Panc1 (cell line): ENCODE results near the gene MIX23. TPM values are rescaled to one million over a fixed set of nuclear protein-coding genes. Genes with fewer than 3 reads are reported as not detected.

Experiments used
- ATAC-seq: fragments of 200-7000 bp; cut with Tn5 transposase; 2 replicates; pipeline ENCODE4 v1.9.1; 2020; ENCODE audit warnings: mild to moderate bottlenecking, moderate library complexity
- BruUV-seq: library from RNA; stranded (reverse); fragments of 400-500 nt; replicated peaks from 2 replicates; lab custom pipeline; 2021; lab: Mats Ljungman, UMichigan
- CTCF ChIA-PET: fragments of 300-600 bp; sonication (Branson Sonifier 250); formaldehyde crosslinking; loops from one replicate; lab custom pipeline; 2022; ENCODE audit warnings: antibody characterized with exemption; lab: Charles Lee
- POLR2A ChIA-PET: fragments of 300-600 bp; sonication (Branson Sonifier 250); formaldehyde crosslinking; loops from one replicate; lab custom pipeline; 2022; ENCODE audit warnings: antibody characterized with exemption; lab: Charles Lee
- DNase-seq: peaks from one replicate; pipeline ENCODE4 v3.0.0-alpha.2; 2010; ENCODE audit warnings: low read depth, low spot score
- H3K27ac ChIP-seq: 2 replicates; pipeline ENCODE4 v1.5.1; 2011; ENCODE audit warnings: mild to moderate bottlenecking, low read length, inconsistent platforms
- H3K27me3 ChIP-seq: fragments of 200-500 bp; sonication (Bioruptor generic); 2 replicates; pipeline ENCODE4 v1.6.0; 2014; ENCODE audit warnings: low read length, inconsistent platforms; ENCODE audit not compliant: control insufficient read depth, insufficient read depth
- H3K36me3 ChIP-seq: fragments of 200-500 bp; sonication (Bioruptor generic); 2 replicates; pipeline ENCODE4 v1.5.1; 2014; ENCODE audit warnings: inconsistent platforms, mild to moderate bottlenecking, low read length, moderate library complexity; ENCODE audit not compliant: control insufficient read depth, insufficient read depth
- H3K4me1 ChIP-seq: 2 replicates; pipeline ENCODE4 v1.5.1; 2011; ENCODE audit warnings: inconsistent platforms, mild to moderate bottlenecking, low read length, moderate library complexity; ENCODE audit not compliant: control insufficient read depth, insufficient read depth
- H3K4me3 ChIP-seq, 2 experiments: 2 replicates each; pipeline ENCODE4 v1.5.1; 2011 to 2012; ENCODE audit warnings: low read depth in 2 of 2, low read length in 2 of 2, mild to moderate bottlenecking in 2 of 2, inconsistent platforms in 1 of 2, moderate library complexity in 1 of 2
- H3K9me3 ChIP-seq: fragments of 200-500 bp; sonication (Bioruptor generic); 2 replicates; pipeline ENCODE4 v1.5.1; 2014; ENCODE audit warnings: low read depth, mild to moderate bottlenecking, inconsistent platforms, low read length, moderate library complexity; ENCODE audit not compliant: control insufficient read depth, insufficient read depth
- CTCF ChIP-seq: fragments of 450-650 bp; IDR thresholded peaks from 2 replicates; pipeline ENCODE4 v1.5.1; 2017; ENCODE audit warnings: mild to moderate bottlenecking
- POLR2AphosphoS5 ChIP-seq: IDR thresholded peaks from 2 replicates; pipeline ENCODE4 v1.6.1; 2012; ENCODE audit warnings: mild to moderate bottlenecking, low read depth, low read length, moderate library complexity
- REST ChIP-seq, 2 experiments: IDR thresholded peaks; 2 replicates each; pipeline ENCODE4 v1.6.1; 2011 to 2012; ENCODE audit warnings: low read depth in 2 of 2, control low read depth in 1 of 2, low read length in 1 of 2, mild to moderate bottlenecking in 1 of 2, moderate library complexity in 1 of 2; ENCODE audit not compliant: insufficient read depth in 1 of 2
- SIN3A ChIP-seq: IDR thresholded peaks from 2 replicates; pipeline ENCODE4 v1.6.1; 2012; ENCODE audit warnings: low read depth, mild to moderate bottlenecking, low read length, moderate library complexity, borderline replicate concordance; ENCODE audit not compliant: insufficient read depth
- TCF7L2 ChIP-seq: IDR thresholded peaks from 2 replicates; pipeline ENCODE4 v1.6.1; 2011; ENCODE audit warnings: mild to moderate bottlenecking, low read depth, low read length, inconsistent platforms
- in situ Hi-C: cut with HindIII; loops from 2 replicates; pipeline ENCODE4 v1.10.0; 2016; ENCODE audit warnings: low sequenced_read_pairs, low pct_unique_long_range_greater_than_20kb
- intact Hi-C: fragments of 100-400 bp; cut with micrococcal nuclease; formaldehyde crosslinking; loops from one replicate; pipeline ENCODE4 v1.10.0; 2022; ENCODE audit not compliant: unreplicated experiment
- total RNA-seq: library from RNA; stranded (reverse); gene quantifications from one replicate; pipeline ENCODE4 v1.2.1, GENCODE V29; 2021; ENCODE audit not compliant: unreplicated experiment

The MIX23 gene
- total RNA-seq, 1 experiment from 2014 or later: 61.7 TPM

- H3K36me3 ChIP-seq: peaks cover under 1% of the 10 kb centered on the region; the same call in 1 of the 2 replicates
- TF ChIP-seq REST (IDR thresholded peaks at IDR 0.05; ENCODE audit: insufficient read depth in 1 of 2, low read depth in 2 of 2, low read length in 1 of 2) (no peak), CTCF (no peak; the same call in 1 of the 2 replicates), TCF7L2 (no peak), SIN3A (no peak), POLR2AphosphoS5 (no peak)
- ATAC-seq (no peak), DNase-seq (no peak)
- ChIA-PET POLR2A (no interaction called here), CTCF (no interaction called here)
- no peak overlapping the region for H3K4me3 ChIP-seq
- H3K27ac ChIP-seq: no peak overlapping the region
- no peaks in the 10 kb centered on the region for H3K9me3 ChIP-seq
- intact Hi-C loops: loop anchor here (10.0 kb wide), 1 partner anchor 553 kb away; the partner anchor contains the start of genes EAF2 and IQCB1
- in situ Hi-C loops: no loop called here
- BruUV-seq: no TSS peak
- no peaks in the 10 kb centered on the region for H3K27me3 ChIP-seq
- H3K4me1 ChIP-seq: no peaks in the 10 kb centered on the region; the same call in 1 of the 2 replicates
Measured at GRCh38 chr3:122387709-122388108, 4.7 kb upstream of the MIX23 start.

GRCh38 chr3:122383771-122384697 lies 1.0 kb upstream of the MIX23 start, which contains the start of gene FAM162A:
Gene FAM162A (plus strand): TSS chr3:122384182. CDS start chr3:122384266, 84 bp downstream.
- ATAC-seq (peak; percentile 99), DNase-seq (peak; percentile 74)
- Histone ChIP-seq H3K27me3 (no peaks in the 10 kb centered on the region), H3K27ac (peak within 1 kb of the TSS; percentile 94), H3K4me1 (peaks cover 5% of the 10 kb centered on the region; the same call in 1 of the 2 replicates), H3K4me3 (peak within 1 kb of the TSS; percentile 66 to 93), H3K36me3 (peaks cover 3% of the 10 kb centered on the region; the same call in 1 of the 2 replicates), H3K9me3 (no peaks in the 10 kb centered on the region)
- peak; percentile 89 for TF ChIP-seq POLR2AphosphoS5
- TF ChIP-seq SIN3A: peak; percentile 87; the same call in 1 of the 2 replicates
- TF ChIP-seq REST (IDR thresholded peaks at IDR 0.05; ENCODE audit: insufficient read depth in 1 of 2, low read depth in 2 of 2, low read length in 1 of 2): peak in 1 of 2 experiments; percentile 71; a peak in 1 of 4 replicates
- peak; percentile 95 for TF ChIP-seq CTCF
- 0 out of 2 replicates have a peak, but pooled peaks have one; percentile 35 for TF ChIP-seq TCF7L2
- CTCF ChIA-PET: interaction anchor here (0.6 to 1.5 kb wide), 6 partner anchors 9 to 837 kb away, joined by 3 to 10 read pairs (median 5); partner anchors contain the start of gene WDR5B
- BruUV-seq: no TSS peak
- intact Hi-C loops: loop anchor here (1.0 to 10.0 kb wide), 2 partner anchors 32 to 549 kb away; partner anchors contain the start of genes EAF2, IQCB1 and WDR5B
- POLR2A ChIA-PET: interaction anchor here (0.6 to 1.3 kb wide), 6 partner anchors 9 to 812 kb away, joined by 3 to 5 read pairs (median 4); partner anchors contain the start of gene WDR5B
- in situ Hi-C loops: no loop called here
